HepG2 (cell line): ENCODE measurements around the gene LZTR1. TPM values are rescaled to one million over a fixed set of nuclear protein-coding genes. Genes with fewer than 3 reads are reported as not detected.

Source experiments
- CREM ChIP-seq, 2 experiments: sonication (generic) in 1 of 2; formaldehyde crosslinking in 1 of 2; IDR thresholded peaks; 2 replicates each; pipeline versions ENCODE4 v1.4.0 to v1.6.1; 2016 to 2020; ENCODE audit warnings: antibody characterized with exemption in 1 of 2, mild to moderate bottlenecking in 1 of 2, missing genetic modification reagents in 1 of 2
- FOXC1 ChIP-seq: sonication (generic); formaldehyde crosslinking; IDR thresholded peaks from 2 replicates; pipeline ENCODE4 v1.8.0; 2022; ENCODE audit warnings: mild to moderate bottlenecking, missing genetic modification reagents, borderline replicate concordance
- RBM39 ChIP-seq: fragments of 200-400 bp; formaldehyde crosslinking; IDR thresholded peaks from one replicate; pipeline ENCODE4 v1.6.1; 2018; ENCODE audit warnings: antibody characterized with exemption, mild to moderate bottlenecking, low read depth, low read length; ENCODE audit not compliant: poor library complexity, severe bottlenecking
- THAP11 ChIP-seq: IDR thresholded peaks from 2 replicates; pipeline ENCODE4 v1.6.1; 2016; ENCODE audit warnings: missing biosample characterization, missing genetic modification reagents
- ZFP82 ChIP-seq: sonication (generic); formaldehyde crosslinking; IDR thresholded peaks from 2 replicates; pipeline ENCODE4 v1.5.1; 2020; ENCODE audit warnings: mild to moderate bottlenecking, missing genetic modification reagents, borderline replicate concordance
- ZNF331 ChIP-seq: sonication (generic); formaldehyde crosslinking; IDR thresholded peaks from 2 replicates; pipeline ENCODE4 v1.4.0; 2020; ENCODE audit warnings: missing genetic modification reagents
- ZNF674 ChIP-seq: sonication (generic); formaldehyde crosslinking; IDR thresholded peaks from 2 replicates; pipeline ENCODE4 v1.5.0; 2020; ENCODE audit warnings: low read depth, mild to moderate bottlenecking, missing genetic modification reagents
- ZSCAN12 ChIP-seq: sonication (generic); formaldehyde crosslinking; IDR thresholded peaks from 2 replicates; pipeline ENCODE4 v1.9.0; 2021; ENCODE audit warnings: mild to moderate bottlenecking, missing genetic modification reagents
- ZSCAN31 ChIP-seq: sonication (generic); formaldehyde crosslinking; IDR thresholded peaks from 2 replicates; pipeline ENCODE4 v1.5.0; 2020; ENCODE audit warnings: low read depth, mild to moderate bottlenecking, missing genetic modification reagents
- polyA plus RNA-seq, 8 experiments: library from polyadenylated mRNA; depleted of rRNA in 3 of 8; stranded (reverse) in 7 of 8; unstranded in 1 of 8; fragments of >200 nt; fragmentation: Illumina TruSeq in 4 of 8; extraction: Trizol in 4 of 8; gene quantifications; 2 replicates each; pipeline versions ENCODE4 v1.2.1 to v1.2.3, GENCODE V29; 2011 to 2016; ENCODE audit warnings: low read depth in 4 of 8, missing spikeins in 1 of 8, mixed read lengths in 1 of 8; ENCODE audit not compliant: insufficient read depth in 1 of 8
- total RNA-seq, 5 experiments: library from RNA; depleted of rRNA; stranded (reverse); fragments of >200 nt; fragmentation: Illumina TruSeq; extraction: Trizol; gene quantifications; 2 replicates each; pipeline ENCODE4 v1.2.3, GENCODE V29; 2016; ENCODE audit warnings: low read depth in 1 of 5
- TF ChIP-seq, protein P1 (sequence below): IDR thresholded peaks from 2 replicates; pipeline ENCODE4 v1.6.1; 2016; ENCODE audit warnings: low read depth, missing genetic modification reagents, missing compliant biosample characterization
- TF ChIP-seq, protein P2 (sequence below): sonication (generic); formaldehyde crosslinking; IDR thresholded peaks from 2 replicates; pipeline ENCODE4 v1.5.0; 2020; ENCODE audit warnings: mild to moderate bottlenecking, missing genetic modification reagents
- TF ChIP-seq, protein P3 (sequence below): sonication (generic); formaldehyde crosslinking; conservative IDR thresholded peaks from 2 replicates; pipeline ENCODE4 v1.4.0; 2020; ENCODE audit warnings: missing genetic modification reagents
- TF ChIP-seq, protein P4 (sequence below): sonication (generic); formaldehyde crosslinking; IDR thresholded peaks from 2 replicates; pipeline ENCODE4 v1.5.0; 2020; ENCODE audit warnings: mild to moderate bottlenecking, missing genetic modification reagents, borderline replicate concordance
- TF ChIP-seq, protein P5 (sequence below): sonication (generic); formaldehyde crosslinking; IDR thresholded peaks from 2 replicates; pipeline ENCODE4 v1.4.0; 2020; ENCODE audit warnings: low read depth, mild to moderate bottlenecking, missing genetic modification reagents

LZTR1 gene
- total and polyA plus RNA-seq, 2 of the 13 experiments (the other 11 are each of a cell fraction or from before 2014, with no cell fraction given), result 21.8 to 22.4 TPM

DNA sequence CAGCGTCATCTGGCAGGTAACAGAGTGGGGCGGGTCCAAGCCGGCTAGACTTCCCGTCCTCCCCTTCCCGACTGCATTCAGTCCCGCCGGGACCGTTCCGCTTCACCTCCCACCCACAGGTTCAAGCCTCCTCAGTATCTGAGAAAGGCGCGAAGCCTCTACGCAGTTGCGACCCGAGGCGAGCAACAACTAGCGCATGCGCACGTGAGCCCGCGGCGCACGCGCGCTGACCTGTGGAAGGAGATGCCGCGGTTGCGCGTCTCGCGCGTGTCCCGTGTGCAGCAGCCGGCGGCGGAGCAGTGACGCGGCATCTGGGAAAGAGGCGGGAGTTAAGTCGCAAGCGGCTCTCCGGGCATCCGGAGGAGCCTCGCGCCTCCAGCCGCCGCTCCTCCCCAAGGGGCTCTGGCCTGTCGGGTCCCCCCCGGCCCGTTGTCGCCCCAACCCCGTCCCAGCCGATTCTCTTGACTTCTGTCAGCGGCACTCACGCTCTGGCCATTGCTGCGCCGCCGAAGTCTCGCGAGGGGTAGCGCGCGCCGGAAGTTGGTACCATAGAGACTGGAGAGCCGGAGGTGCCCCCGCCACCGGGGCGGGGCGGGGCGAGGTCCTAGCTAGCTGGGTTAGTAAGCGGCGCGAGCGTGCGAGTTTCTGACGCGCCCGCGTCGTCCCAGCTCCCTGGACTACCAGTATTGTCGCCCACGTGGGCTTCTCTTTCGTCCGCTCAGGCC lies 19.7 kb downstream of the LZTR1 start, which contains the start of gene THAP7 (continued):
- peak; percentile 74; the same call in 1 of the 2 replicates for TF ChIP-seq ZFP82 (CRISPR knock-in tag)
- no peak for TF ChIP-seq ZNF674 (CRISPR knock-in tag)
- TF ChIP-seq, protein P1, sequence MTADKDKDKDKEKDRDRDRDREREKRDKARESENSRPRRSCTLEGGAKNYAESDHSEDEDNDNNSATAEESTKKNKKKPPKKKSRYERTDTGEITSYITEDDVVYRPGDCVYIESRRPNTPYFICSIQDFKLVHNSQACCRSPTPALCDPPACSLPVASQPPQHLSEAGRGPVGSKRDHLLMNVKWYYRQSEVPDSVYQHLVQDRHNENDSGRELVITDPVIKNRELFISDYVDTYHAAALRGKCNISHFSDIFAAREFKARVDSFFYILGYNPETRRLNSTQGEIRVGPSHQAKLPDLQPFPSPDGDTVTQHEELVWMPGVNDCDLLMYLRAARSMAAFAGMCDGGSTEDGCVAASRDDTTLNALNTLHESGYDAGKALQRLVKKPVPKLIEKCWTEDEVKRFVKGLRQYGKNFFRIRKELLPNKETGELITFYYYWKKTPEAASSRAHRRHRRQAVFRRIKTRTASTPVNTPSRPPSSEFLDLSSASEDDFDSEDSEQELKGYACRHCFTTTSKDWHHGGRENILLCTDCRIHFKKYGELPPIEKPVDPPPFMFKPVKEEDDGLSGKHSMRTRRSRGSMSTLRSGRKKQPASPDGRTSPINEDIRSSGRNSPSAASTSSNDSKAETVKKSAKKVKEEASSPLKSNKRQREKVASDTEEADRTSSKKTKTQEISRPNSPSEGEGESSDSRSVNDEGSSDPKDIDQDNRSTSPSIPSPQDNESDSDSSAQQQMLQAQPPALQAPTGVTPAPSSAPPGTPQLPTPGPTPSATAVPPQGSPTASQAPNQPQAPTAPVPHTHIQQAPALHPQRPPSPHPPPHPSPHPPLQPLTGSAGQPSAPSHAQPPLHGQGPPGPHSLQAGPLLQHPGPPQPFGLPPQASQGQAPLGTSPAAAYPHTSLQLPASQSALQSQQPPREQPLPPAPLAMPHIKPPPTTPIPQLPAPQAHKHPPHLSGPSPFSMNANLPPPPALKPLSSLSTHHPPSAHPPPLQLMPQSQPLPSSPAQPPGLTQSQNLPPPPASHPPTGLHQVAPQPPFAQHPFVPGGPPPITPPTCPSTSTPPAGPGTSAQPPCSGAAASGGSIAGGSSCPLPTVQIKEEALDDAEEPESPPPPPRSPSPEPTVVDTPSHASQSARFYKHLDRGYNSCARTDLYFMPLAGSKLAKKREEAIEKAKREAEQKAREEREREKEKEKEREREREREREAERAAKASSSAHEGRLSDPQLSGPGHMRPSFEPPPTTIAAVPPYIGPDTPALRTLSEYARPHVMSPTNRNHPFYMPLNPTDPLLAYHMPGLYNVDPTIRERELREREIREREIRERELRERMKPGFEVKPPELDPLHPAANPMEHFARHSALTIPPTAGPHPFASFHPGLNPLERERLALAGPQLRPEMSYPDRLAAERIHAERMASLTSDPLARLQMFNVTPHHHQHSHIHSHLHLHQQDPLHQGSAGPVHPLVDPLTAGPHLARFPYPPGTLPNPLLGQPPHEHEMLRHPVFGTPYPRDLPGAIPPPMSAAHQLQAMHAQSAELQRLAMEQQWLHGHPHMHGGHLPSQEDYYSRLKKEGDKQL, result 0 out of 2 replicates have a peak, but pooled peaks have one; percentile 9
- peak; percentile 61 for TF ChIP-seq ZNF331 (CRISPR knock-in tag)
- TF ChIP-seq, protein P2, sequence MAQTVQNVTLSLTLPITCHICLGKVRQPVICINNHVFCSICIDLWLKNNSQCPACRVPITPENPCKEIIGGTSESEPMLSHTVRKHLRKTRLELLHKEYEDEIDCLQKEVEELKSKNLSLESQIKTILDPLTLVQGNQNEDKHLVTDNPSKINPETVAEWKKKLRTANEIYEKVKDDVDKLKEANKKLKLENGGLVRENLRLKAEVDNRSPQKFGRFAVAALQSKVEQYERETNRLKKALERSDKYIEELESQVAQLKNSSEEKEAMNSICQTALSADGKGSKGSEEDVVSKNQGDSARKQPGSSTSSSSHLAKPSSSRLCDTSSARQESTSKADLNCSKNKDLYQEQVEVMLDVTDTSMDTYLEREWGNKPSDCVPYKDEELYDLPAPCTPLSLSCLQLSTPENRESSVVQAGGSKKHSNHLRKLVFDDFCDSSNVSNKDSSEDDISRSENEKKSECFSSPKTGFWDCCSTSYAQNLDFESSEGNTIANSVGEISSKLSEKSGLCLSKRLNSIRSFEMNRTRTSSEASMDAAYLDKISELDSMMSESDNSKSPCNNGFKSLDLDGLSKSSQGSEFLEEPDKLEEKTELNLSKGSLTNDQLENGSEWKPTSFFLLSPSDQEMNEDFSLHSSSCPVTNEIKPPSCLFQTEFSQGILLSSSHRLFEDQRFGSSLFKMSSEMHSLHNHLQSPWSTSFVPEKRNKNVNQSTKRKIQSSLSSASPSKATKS (CRISPR knock-in tag), result peak; percentile 66; the same call in 1 of the 2 replicates
- TF ChIP-seq ZSCAN31, result peak; percentile 37; the same call in 1 of the 2 replicates
- TF ChIP-seq, protein P3, sequence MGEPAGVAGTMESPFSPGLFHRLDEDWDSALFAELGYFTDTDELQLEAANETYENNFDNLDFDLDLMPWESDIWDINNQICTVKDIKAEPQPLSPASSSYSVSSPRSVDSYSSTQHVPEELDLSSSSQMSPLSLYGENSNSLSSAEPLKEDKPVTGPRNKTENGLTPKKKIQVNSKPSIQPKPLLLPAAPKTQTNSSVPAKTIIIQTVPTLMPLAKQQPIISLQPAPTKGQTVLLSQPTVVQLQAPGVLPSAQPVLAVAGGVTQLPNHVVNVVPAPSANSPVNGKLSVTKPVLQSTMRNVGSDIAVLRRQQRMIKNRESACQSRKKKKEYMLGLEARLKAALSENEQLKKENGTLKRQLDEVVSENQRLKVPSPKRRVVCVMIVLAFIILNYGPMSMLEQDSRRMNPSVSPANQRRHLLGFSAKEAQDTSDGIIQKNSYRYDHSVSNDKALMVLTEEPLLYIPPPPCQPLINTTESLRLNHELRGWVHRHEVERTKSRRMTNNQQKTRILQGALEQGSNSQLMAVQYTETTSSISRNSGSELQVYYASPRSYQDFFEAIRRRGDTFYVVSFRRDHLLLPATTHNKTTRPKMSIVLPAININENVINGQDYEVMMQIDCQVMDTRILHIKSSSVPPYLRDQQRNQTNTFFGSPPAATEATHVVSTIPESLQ (CRISPR knock-in tag), result no peak
- TF ChIP-seq, protein P4, sequence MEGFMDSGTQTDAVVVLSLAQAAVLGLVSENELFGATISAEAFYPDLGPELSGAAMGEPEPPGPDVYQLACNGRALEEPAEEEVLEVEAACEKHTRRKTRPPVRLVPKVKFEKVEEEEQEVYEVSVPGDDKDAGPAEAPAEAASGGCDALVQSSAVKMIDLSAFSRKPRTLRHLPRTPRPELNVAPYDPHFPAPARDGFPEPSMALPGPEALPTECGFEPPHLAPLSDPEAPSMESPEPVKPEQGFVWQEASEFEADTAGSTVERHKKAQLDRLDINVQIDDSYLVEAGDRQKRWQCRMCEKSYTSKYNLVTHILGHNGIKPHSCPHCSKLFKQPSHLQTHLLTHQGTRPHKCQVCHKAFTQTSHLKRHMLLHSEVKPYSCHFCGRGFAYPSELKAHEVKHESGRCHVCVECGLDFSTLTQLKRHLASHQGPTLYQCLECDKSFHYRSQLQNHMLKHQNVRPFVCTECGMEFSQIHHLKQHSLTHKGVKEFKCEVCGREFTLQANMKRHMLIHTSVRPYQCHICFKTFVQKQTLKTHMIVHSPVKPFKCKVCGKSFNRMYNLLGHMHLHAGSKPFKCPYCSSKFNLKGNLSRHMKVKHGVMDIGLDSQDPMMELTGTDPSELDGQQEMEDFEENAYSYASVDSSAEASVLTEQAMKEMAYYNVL (CRISPR knock-in tag), result peak; percentile 89; the same call in 1 of the 2 replicates
- peak; percentile 97 for TF ChIP-seq FOXC1 (CRISPR knock-in tag)
- TF ChIP-seq, protein P5, sequence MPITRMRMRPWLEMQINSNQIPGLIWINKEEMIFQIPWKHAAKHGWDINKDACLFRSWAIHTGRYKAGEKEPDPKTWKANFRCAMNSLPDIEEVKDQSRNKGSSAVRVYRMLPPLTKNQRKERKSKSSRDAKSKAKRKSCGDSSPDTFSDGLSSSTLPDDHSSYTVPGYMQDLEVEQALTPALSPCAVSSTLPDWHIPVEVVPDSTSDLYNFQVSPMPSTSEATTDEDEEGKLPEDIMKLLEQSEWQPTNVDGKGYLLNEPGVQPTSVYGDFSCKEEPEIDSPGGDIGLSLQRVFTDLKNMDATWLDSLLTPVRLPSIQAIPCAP (CRISPR knock-in tag), result 0 out of 2 replicates have a peak, but pooled peaks have one; percentile 86
- peak; percentile 62 for TF ChIP-seq CREM (IDR thresholded peaks at IDR 0.05)
- TF ChIP-seq CREM (CRISPR knock-in tag; IDR thresholded peaks at IDR 0.05), result no peak
- no peak; the same call in 1 of the 2 replicates for TF ChIP-seq ZSCAN12
- TF ChIP-seq THAP11 (CRISPR knock-in tag), result peak; percentile 91
- TF ChIP-seq RBM39, result peak; percentile 49
